ENCODE measurements around the gene FAF1. TPM values are rescaled to one million over a fixed set of nuclear protein-coding genes. Genes with fewer than 3 reads are reported as not detected.

FAF1 gene
- total RNA-seq, 4 donors from 2014 or later = 46.1 to 72.2 (median 52.2) TPM

DNA sequence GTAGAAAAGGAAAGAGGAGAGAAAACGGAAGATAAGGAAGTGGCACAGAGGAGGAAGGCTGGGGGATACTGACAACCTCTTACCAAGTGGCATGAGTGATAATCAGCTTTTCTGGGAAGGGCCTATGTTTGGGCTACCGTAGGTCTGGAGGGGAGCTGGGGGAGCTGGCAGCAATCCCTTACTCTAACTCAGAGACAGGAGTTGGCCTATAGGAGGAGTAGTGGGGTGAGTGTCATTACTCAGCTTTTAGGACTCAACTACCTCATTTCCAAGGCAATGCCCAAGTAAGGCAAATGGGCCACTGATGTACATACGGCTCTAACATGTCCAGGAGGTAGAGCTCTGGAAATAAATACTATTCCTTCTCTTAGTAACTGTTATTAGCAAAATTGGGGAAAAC, 488.1 kb downstream of the FAF1 start:
- TF ChIP-seq, protein P1, sequence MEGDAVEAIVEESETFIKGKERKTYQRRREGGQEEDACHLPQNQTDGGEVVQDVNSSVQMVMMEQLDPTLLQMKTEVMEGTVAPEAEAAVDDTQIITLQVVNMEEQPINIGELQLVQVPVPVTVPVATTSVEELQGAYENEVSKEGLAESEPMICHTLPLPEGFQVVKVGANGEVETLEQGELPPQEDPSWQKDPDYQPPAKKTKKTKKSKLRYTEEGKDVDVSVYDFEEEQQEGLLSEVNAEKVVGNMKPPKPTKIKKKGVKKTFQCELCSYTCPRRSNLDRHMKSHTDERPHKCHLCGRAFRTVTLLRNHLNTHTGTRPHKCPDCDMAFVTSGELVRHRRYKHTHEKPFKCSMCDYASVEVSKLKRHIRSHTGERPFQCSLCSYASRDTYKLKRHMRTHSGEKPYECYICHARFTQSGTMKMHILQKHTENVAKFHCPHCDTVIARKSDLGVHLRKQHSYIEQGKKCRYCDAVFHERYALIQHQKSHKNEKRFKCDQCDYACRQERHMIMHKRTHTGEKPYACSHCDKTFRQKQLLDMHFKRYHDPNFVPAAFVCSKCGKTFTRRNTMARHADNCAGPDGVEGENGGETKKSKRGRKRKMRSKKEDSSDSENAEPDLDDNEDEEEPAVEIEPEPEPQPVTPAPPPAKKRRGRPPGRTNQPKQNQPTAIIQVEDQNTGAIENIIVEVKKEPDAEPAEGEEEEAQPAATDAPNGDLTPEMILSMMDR (IDR thresholded peaks at IDR 0.05; ENCODE audit: low read depth) = no peak

- TF ChIP-seq, protein P1 (IDR thresholded peaks at IDR 0.05; ENCODE audit: low read depth) = no peak
Observed at GRCh38 chr1:50462964-50463363, 497.1 kb downstream of the FAF1 start.

GRCh38 chr1:50458507-50458906, 501.6 kb downstream of the FAF1 start:
- TF ChIP-seq, protein P1 (IDR thresholded peaks at IDR 0.05; ENCODE audit: low read depth) = no peak

DNA sequence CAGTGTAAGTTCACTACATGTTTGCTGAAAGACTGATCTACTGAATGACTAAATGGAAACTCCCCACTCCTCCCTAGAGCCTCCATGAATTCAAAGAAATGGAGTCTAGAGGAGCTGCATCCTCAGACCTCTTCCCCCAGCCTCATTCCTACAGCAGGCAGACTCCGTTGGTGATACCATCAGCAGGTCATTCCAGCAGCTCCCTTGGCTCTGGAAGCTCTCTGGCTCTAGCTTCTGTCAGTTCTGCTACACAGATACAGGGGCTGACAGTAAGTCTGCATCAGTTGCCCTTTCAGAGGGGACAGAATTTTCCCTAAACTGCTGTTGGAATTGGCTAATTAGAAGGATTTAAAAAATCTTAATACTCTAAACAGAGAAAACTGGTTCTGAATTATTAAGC, 505.2 kb downstream of the FAF1 start:
- TF ChIP-seq, protein P1 (IDR thresholded peaks at IDR 0.05; ENCODE audit: low read depth) = no peak

GRCh38 chr1:50453266-50453665, 506.8 kb downstream of the FAF1 start:
- TF ChIP-seq, protein P1 (IDR thresholded peaks at IDR 0.05; ENCODE audit: low read depth) = no peak

GRCh38 chr1:50452700-50453099, 507.4 kb downstream of the FAF1 start:
- TF ChIP-seq, protein P1 (IDR thresholded peaks at IDR 0.05; ENCODE audit: low read depth) = no peak

DNA sequence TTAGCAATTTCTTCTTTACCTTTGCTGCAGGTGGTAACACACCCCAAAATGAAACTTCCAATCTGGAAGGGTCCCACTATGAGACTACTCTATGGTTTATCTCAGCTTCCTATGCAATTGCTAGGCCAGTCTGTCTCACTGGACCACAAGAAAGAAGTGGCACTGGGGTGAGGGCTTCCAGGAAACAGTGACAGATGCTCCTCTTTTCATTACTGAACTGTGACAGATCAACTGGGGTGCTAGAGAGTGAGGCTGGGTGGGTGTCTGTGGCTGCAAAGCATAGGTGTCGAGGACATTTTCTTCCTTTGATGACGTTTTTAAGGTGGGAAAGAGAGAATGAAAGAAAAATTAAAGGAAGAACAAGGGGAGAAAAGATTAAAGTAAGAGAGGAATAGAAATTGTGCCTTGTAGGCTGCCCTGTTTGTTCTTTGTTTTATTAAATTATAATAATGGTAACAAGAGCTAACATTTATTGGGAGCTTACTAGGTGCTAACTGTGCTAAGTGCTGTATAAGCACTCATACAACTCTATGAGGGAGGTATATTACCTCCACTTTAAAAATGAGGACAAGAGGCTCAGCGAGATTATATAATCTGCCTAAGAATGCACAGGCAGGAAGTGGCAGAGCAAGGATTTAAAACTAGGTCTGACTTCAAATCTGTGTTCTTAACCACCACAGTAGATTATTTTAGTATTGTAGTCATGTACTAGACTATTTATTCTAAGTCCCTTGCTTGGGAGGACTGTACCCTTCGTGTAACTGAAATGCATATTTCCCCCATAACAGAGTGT, 509.0 kb downstream of the FAF1 start:
- TF ChIP-seq, protein P1 (IDR thresholded peaks at IDR 0.05; ENCODE audit: low read depth) = no peak
